HepG2 (cell line): Measurements from ENCODE around the gene AGRP. TPM values are rescaled to one million over a fixed set of nuclear protein-coding genes. Genes with fewer than 3 reads are reported as not detected.

Source experiments
- HMGA1 ChIP-seq: sonication (generic); formaldehyde crosslinking; conservative IDR thresholded peaks from 2 replicates; pipeline ENCODE4 v1.4.0; 2020; ENCODE audit warnings: missing genetic modification reagents
- KIAA2018 ChIP-seq: sonication (generic); formaldehyde crosslinking; IDR thresholded peaks from 2 replicates; pipeline ENCODE4 v1.5.0; 2020; ENCODE audit warnings: mild to moderate bottlenecking, missing genetic modification reagents, borderline replicate concordance
- KLF11 ChIP-seq: IDR thresholded peaks from 2 replicates; pipeline ENCODE4 v1.6.1; 2016; ENCODE audit warnings: missing compliant biosample characterization
- PATZ1 ChIP-seq: sonication (generic); formaldehyde crosslinking; IDR thresholded peaks from 2 replicates; pipeline ENCODE4 v1.4.0; 2020; ENCODE audit warnings: missing genetic modification reagents
- YEATS4 ChIP-seq: sonication (generic); formaldehyde crosslinking; IDR thresholded peaks from 2 replicates; pipeline ENCODE4 v1.4.0; 2020; ENCODE audit warnings: missing genetic modification reagents, borderline replicate concordance
- ZNF430 ChIP-seq: sonication (generic); formaldehyde crosslinking; IDR thresholded peaks from 2 replicates; pipeline ENCODE4 v1.9.0; 2021; ENCODE audit warnings: mild to moderate bottlenecking, missing genetic modification reagents
- ZNF768 ChIP-seq: sonication (generic); formaldehyde crosslinking; IDR thresholded peaks from 2 replicates; pipeline ENCODE4 v1.4.0; 2020; ENCODE audit warnings: missing genetic modification reagents
- polyA plus RNA-seq, 8 experiments: library from polyadenylated mRNA; depleted of rRNA in 3 of 8; stranded (reverse) in 7 of 8; unstranded in 1 of 8; fragments of >200 nt; fragmentation: Illumina TruSeq in 4 of 8; extraction: Trizol in 4 of 8; gene quantifications; 2 replicates each; pipeline versions ENCODE4 v1.2.1 to v1.2.3, GENCODE V29; 2011 to 2016; ENCODE audit warnings: low read depth in 4 of 8, missing spikeins in 1 of 8, mixed read lengths in 1 of 8; ENCODE audit not compliant: insufficient read depth in 1 of 8
- total RNA-seq, 5 experiments: library from RNA; depleted of rRNA; stranded (reverse); fragments of >200 nt; fragmentation: Illumina TruSeq; extraction: Trizol; gene quantifications; 2 replicates each; pipeline ENCODE4 v1.2.3, GENCODE V29; 2016; ENCODE audit warnings: low read depth in 1 of 5
- TF ChIP-seq, protein P1 (sequence below), 2 experiments: IDR thresholded peaks; 2 replicates each; pipeline ENCODE4 v1.6.1; 2011 to 2012; ENCODE audit warnings: low read length in 2 of 2, borderline replicate concordance in 1 of 2, low read depth in 1 of 2, mild to moderate bottlenecking in 1 of 2, moderate library complexity in 1 of 2
- TF ChIP-seq, protein P2 (sequence below): sonication (generic); formaldehyde crosslinking; IDR thresholded peaks from 2 replicates; pipeline ENCODE4 v1.4.0; 2020; ENCODE audit warnings: mild to moderate bottlenecking, low read depth, missing genetic modification reagents
- TF ChIP-seq, protein P3 (sequence below): IDR thresholded peaks from 2 replicates; pipeline ENCODE4 v1.6.1; 2016; ENCODE audit warnings: missing compliant biosample characterization, missing genetic modification reagents, borderline replicate concordance

AGRP gene
- total and polyA plus RNA-seq, 2 of the 13 experiments (the other 11 are each of a cell fraction or from before 2014, with no cell fraction given): not detected

DNA sequence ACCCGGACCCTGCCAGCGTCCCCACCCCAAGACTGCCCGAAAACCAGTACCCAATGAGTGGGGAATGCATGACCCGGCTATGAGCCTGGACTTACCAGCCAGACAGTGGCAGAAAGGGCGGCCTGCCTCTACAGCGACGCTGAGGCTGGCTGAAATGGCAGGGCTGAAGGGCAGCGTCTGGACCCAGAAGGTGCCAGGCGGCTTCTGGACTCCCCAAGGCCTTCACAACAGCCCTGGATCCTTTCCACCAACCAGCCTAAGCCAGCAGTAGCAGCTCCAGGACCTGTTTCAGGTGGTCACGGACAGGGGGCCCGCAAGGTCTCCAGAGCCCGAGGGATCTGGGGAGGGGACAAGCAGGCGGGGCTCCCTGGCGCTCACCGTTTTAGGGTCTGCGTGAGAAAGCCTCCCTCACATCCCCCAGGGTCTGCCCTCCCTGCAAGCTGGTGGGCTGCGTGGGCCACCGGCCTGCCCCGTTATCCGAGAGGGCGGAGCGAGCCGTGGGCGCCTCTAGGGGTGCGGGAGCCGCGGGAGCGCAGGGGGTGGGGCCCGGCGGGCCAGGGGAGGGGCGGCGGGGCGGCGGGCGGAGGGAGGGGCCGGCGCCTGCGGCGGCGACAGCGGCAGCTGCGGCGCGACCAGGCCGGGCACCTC lies 45.0 kb upstream of the AGRP start, which contains the start of gene RIPOR1 (continued):
- peak; percentile 70; the same call in 1 of the 2 replicates for TF ChIP-seq KLF11 (CRISPR knock-in tag)
- TF ChIP-seq PATZ1: peak; percentile 72
- TF ChIP-seq ZNF430 (CRISPR knock-in tag): no peak
- no peak for TF ChIP-seq KIAA2018 (CRISPR knock-in tag)
- TF ChIP-seq, protein P1, sequence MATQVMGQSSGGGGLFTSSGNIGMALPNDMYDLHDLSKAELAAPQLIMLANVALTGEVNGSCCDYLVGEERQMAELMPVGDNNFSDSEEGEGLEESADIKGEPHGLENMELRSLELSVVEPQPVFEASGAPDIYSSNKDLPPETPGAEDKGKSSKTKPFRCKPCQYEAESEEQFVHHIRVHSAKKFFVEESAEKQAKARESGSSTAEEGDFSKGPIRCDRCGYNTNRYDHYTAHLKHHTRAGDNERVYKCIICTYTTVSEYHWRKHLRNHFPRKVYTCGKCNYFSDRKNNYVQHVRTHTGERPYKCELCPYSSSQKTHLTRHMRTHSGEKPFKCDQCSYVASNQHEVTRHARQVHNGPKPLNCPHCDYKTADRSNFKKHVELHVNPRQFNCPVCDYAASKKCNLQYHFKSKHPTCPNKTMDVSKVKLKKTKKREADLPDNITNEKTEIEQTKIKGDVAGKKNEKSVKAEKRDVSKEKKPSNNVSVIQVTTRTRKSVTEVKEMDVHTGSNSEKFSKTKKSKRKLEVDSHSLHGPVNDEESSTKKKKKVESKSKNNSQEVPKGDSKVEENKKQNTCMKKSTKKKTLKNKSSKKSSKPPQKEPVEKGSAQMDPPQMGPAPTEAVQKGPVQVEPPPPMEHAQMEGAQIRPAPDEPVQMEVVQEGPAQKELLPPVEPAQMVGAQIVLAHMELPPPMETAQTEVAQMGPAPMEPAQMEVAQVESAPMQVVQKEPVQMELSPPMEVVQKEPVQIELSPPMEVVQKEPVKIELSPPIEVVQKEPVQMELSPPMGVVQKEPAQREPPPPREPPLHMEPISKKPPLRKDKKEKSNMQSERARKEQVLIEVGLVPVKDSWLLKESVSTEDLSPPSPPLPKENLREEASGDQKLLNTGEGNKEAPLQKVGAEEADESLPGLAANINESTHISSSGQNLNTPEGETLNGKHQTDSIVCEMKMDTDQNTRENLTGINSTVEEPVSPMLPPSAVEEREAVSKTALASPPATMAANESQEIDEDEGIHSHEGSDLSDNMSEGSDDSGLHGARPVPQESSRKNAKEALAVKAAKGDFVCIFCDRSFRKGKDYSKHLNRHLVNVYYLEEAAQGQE (IDR thresholded peaks at IDR 0.05; ENCODE audit: borderline replicate concordance in 1 of 2, low read depth in 1 of 2, low read length in 2 of 2): no peak
- no peak for TF ChIP-seq HMGA1 (CRISPR knock-in tag)
- 0 out of 2 replicates have a peak, but pooled peaks have one; percentile 24 for TF ChIP-seq ZNF768 (CRISPR knock-in tag)
- TF ChIP-seq, protein P2, sequence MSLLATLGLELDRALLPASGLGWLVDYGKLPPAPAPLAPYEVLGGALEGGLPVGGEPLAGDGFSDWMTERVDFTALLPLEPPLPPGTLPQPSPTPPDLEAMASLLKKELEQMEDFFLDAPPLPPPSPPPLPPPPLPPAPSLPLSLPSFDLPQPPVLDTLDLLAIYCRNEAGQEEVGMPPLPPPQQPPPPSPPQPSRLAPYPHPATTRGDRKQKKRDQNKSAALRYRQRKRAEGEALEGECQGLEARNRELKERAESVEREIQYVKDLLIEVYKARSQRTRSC (CRISPR knock-in tag): no peak
- TF ChIP-seq YEATS4: 0 out of 2 replicates have a peak, but pooled peaks have one; percentile 59
- TF ChIP-seq, protein P3, sequence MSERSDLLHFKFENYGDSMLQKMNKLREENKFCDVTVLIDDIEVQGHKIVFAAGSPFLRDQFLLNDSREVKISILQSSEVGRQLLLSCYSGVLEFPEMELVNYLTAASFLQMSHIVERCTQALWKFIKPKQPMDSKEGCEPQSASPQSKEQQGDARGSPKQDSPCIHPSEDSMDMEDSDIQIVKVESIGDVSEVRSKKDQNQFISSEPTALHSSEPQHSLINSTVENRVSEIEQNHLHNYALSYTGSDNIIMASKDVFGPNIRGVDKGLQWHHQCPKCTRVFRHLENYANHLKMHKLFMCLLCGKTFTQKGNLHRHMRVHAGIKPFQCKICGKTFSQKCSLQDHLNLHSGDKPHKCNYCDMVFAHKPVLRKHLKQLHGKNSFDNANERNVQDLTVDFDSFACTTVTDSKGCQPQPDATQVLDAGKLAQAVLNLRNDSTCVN (CRISPR knock-in tag): peak; percentile 71
